Peyer's patch (tissue), 4 donors: Measurements from ENCODE around the gene STK32B.

Source experiments
- POLR2A ChIP-seq, 2 donors: fragments of 450-650 bp; IDR thresholded peaks; one replicate each; pipeline ENCODE4 v1.5.1; 2017; ENCODE audit warnings: antibody characterized with exemption in 2 of 2, mild to moderate bottlenecking in 2 of 2, moderate library complexity in 2 of 2
- TF ChIP-seq, protein P1 (sequence below), 6 experiments: fragments of 450-650 bp in 4 of 6; fragments of 200-600 bp in 2 of 6; sonication (generic) in 1 of 6; IDR thresholded peaks; one replicate each; pipeline ENCODE4 v1.5.1; 2017 to 2019; ENCODE audit warnings: antibody characterized with exemption in 6 of 6, mild to moderate bottlenecking in 3 of 6, moderate library complexity in 1 of 6

DNA sequence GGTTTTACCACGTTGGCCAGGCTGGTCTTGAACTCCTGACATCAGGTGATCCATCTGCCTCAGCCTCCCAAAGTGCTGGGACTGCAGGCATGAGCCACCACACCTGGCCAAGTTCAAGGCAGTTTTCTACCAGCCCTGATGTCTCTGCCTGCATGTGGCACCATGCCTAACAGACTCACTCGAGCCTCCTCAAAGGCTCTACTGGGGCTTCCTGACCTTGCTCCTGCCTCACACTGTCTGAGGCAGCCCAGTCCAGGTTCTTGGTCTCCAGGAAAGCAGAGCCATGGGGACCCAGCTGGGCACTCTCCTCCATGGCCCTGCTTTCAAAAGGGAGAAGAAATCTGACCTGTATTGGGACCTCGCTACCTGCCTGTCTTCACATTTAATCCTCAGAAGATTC, 370.1 kb downstream of the STK32B start:
- TF ChIP-seq, protein P1, sequence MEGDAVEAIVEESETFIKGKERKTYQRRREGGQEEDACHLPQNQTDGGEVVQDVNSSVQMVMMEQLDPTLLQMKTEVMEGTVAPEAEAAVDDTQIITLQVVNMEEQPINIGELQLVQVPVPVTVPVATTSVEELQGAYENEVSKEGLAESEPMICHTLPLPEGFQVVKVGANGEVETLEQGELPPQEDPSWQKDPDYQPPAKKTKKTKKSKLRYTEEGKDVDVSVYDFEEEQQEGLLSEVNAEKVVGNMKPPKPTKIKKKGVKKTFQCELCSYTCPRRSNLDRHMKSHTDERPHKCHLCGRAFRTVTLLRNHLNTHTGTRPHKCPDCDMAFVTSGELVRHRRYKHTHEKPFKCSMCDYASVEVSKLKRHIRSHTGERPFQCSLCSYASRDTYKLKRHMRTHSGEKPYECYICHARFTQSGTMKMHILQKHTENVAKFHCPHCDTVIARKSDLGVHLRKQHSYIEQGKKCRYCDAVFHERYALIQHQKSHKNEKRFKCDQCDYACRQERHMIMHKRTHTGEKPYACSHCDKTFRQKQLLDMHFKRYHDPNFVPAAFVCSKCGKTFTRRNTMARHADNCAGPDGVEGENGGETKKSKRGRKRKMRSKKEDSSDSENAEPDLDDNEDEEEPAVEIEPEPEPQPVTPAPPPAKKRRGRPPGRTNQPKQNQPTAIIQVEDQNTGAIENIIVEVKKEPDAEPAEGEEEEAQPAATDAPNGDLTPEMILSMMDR (IDR thresholded peaks at IDR 0.05): no peak
- no peak for TF ChIP-seq POLR2A (IDR thresholded peaks at IDR 0.05)
